TTC549 (cell line): ENCODE measurements around the gene BRIP1.
"Not testable (repeated sequence)": the region's sequence is repeated elsewhere in the genome, so short reads cannot be mapped to it uniquely, and the experiment has no call there.

Source experiments
- FAIRE-seq: peaks from 2 replicates; lab custom pipeline; 2012; peaks lifted over from hg19 to GRCh38; lab: Jason Lieb, UNC

BRIP1 gene

GRCh38 chr17:61694095-61694494 lies 169.2 kb downstream of the BRIP1 start:
- no peak for FAIRE-seq

- FAIRE-seq: no peak
Measured at GRCh38 chr17:61689610-61690180, 173.6 kb downstream of the BRIP1 start.

GRCh38 chr17:61687769-61688168 lies 175.6 kb downstream of the BRIP1 start:
- FAIRE-seq: no peak

GRCh38 chr17:61686113-61686512 lies 177.2 kb downstream of the BRIP1 start:
- no peak for FAIRE-seq

- no peak for FAIRE-seq
Measured at GRCh38 chr17:61684818-61685217, 178.5 kb downstream of the BRIP1 start.

- no peak for FAIRE-seq
Measured at GRCh38 chr17:61684172-61684571, 179.2 kb downstream of the BRIP1 start.

- FAIRE-seq: no peak
Measured at GRCh38 chr17:61683466-61683865, 179.9 kb downstream of the BRIP1 start.

- no peak for FAIRE-seq
Measured at GRCh38 chr17:61680921-61681320, 182.4 kb downstream of the BRIP1 start.

GRCh38 chr17:61678339-61678738 lies 185.0 kb downstream of the BRIP1 start:
- no peak for FAIRE-seq

- not testable (repeated sequence) for FAIRE-seq
Measured at GRCh38 chr17:61677150-61677811, 186.0 kb downstream of the BRIP1 start.

GRCh38 chr17:61676522-61676921 lies 186.8 kb downstream of the BRIP1 start:
- not testable (repeated sequence) for FAIRE-seq

- FAIRE-seq: not testable (repeated sequence)
Measured at GRCh38 chr17:61674609-61675008, 188.7 kb downstream of the BRIP1 start.

GRCh38 chr17:61673019-61673897 lies 190.1 kb downstream of the BRIP1 start:
- FAIRE-seq: not testable (repeated sequence)

GRCh38 chr17:61672140-61672539 lies 191.2 kb downstream of the BRIP1 start:
- no peak for FAIRE-seq

GRCh38 chr17:61670691-61671090 lies 192.6 kb downstream of the BRIP1 start:
- FAIRE-seq: no peak

- no peak for FAIRE-seq
Measured at GRCh38 chr17:61669522-61669921, 193.8 kb downstream of the BRIP1 start.

- no peak for FAIRE-seq
Measured at GRCh38 chr17:61668486-61668885, 194.8 kb downstream of the BRIP1 start.

GRCh38 chr17:61666406-61667088 lies 196.8 kb downstream of the BRIP1 start:
- FAIRE-seq: not testable (repeated sequence)

- FAIRE-seq: no peak
Measured at GRCh38 chr17:61663310-61663709, 200.0 kb downstream of the BRIP1 start.

GRCh38 chr17:61662741-61663140 lies 200.6 kb downstream of the BRIP1 start:
- no peak for FAIRE-seq

- no peak for FAIRE-seq
Measured at GRCh38 chr17:61662186-61662585, 201.1 kb downstream of the BRIP1 start.

- FAIRE-seq: no peak
Measured at GRCh38 chr17:61660746-61661485, 202.4 kb downstream of the BRIP1 start.
